GM12878 (cell line): ENCODE measurements around the gene LMNTD2. TPM values are rescaled to one million over a fixed set of nuclear protein-coding genes. Genes with fewer than 3 reads are reported as not detected.

Experiments
- ATAC-seq: fragments of 200-7000 bp; cut with Tn5 transposase; 3 replicates; pipeline ENCODE4 v1.9.1; 2020; ENCODE audit warnings: mild to moderate bottlenecking, moderate library complexity
- BruUV-seq: library from RNA; stranded (reverse); fragments of 400-500 nt; replicated peaks from 2 replicates; lab custom pipeline; 2021; lab: Mats Ljungman, UMichigan
- CTCF ChIA-PET: fragments of 300-600 bp; sonication (Branson Sonifier 250); formaldehyde crosslinking; extraction: SDS; loops from one replicate; lab custom pipeline; 2021; ENCODE audit warnings: inconsistent platforms; lab: Yijun Ruan, JAX
- POLR2A ChIA-PET: fragments of 350-600 bp; formaldehyde crosslinking; extraction: SDS; loops from one replicate; lab custom pipeline; 2021; ENCODE audit warnings: inconsistent platforms; lab: Charles Lee
- RAD21 ChIA-PET: fragments of 300-600 bp; sonication (Branson Sonifier 250); formaldehyde crosslinking; loops from one replicate; lab custom pipeline; 2023; ENCODE audit warnings: antibody characterized with exemption; ENCODE audit not compliant: unreplicated experiment; lab: Charles Lee
- SMC1A ChIA-PET: fragments of 300-600 bp; sonication (Branson Sonifier 250); formaldehyde crosslinking; loops from one replicate; lab custom pipeline; 2023; ENCODE audit not compliant: unreplicated experiment, uncharacterized antibody; lab: Charles Lee
- DNase-seq: peaks from one replicate; pipeline ENCODE4 v3.0.0-alpha.2; 2011; ENCODE audit warnings: low read depth, low spot score
- FAIRE-seq: peaks from 3 replicates; lab custom pipeline; 2011; peaks lifted over from hg19 to GRCh38; lab: Jason Lieb, UNC
- H2AFZ ChIP-seq: 2 replicates; pipeline ENCODE4 v1.6.0; 2011; ENCODE audit warnings: low read depth, low read length, control low read depth; ENCODE audit not compliant: control insufficient read depth
- H3K27ac ChIP-seq: 2 replicates; pipeline ENCODE4 v1.5.1; 2011; ENCODE audit warnings: control low read depth; ENCODE audit not compliant: control insufficient read depth, insufficient read depth
- H3K27me3 ChIP-seq, 2 experiments: replicated peaks in 1 of 2; 2 replicates each; pipeline versions ENCODE4 v1.6.0 to v1.6.1; 2011; ENCODE audit warnings: low read length in 1 of 2; ENCODE audit not compliant: control insufficient read depth in 2 of 2, insufficient read depth in 2 of 2
- H3K36me3 ChIP-seq, 2 experiments: 2 replicates each; pipeline ENCODE4 v1.5.1; 2011; ENCODE audit warnings: low read length in 1 of 2; ENCODE audit not compliant: control insufficient read depth in 2 of 2, insufficient read depth in 2 of 2
- H3K4me1 ChIP-seq: 2 replicates; pipeline ENCODE4 v1.6.1; 2011; ENCODE audit warnings: mild to moderate bottlenecking, low read length, moderate library complexity, mixed read lengths; ENCODE audit not compliant: control insufficient read depth, insufficient read depth
- H3K4me2 ChIP-seq: 2 replicates; pipeline ENCODE4 v1.6.0; 2011; ENCODE audit warnings: control low read depth; ENCODE audit not compliant: control insufficient read depth, insufficient read depth
- H3K4me3 ChIP-seq: fragments of 200-600 bp; sonication (generic); 2 replicates; pipeline ENCODE4 v1.5.1; 2016
- H3K79me2 ChIP-seq: 2 replicates; pipeline ENCODE4 v1.6.0; 2011; ENCODE audit warnings: low read length; ENCODE audit not compliant: control insufficient read depth, insufficient read depth
- H3K9ac ChIP-seq: 2 replicates; pipeline ENCODE4 v1.8.0; 2011; ENCODE audit warnings: low read length, control low read depth, mixed read lengths; ENCODE audit not compliant: control insufficient read depth, insufficient read depth
- H3K9me3 ChIP-seq: replicated peaks from 3 replicates; pipeline ENCODE4 v1.5.1; 2011; ENCODE audit warnings: mild to moderate bottlenecking, low read length; ENCODE audit not compliant: control insufficient read depth, insufficient read depth
- H4K20me1 ChIP-seq: 2 replicates; pipeline ENCODE4 v1.6.0; 2011; ENCODE audit not compliant: control insufficient read depth, insufficient read depth
- CHD1 ChIP-seq: IDR thresholded peaks from 2 replicates; pipeline ENCODE4 v1.6.1; 2012; ENCODE audit warnings: low read depth, low read length, improper control_type of control experiment
- DPF2 ChIP-seq: fragments of 450-650 bp; IDR thresholded peaks from 2 replicates; pipeline ENCODE4 v1.6.1; 2017; ENCODE audit warnings: mild to moderate bottlenecking
- E2F8 ChIP-seq: fragments of 450-650 bp; IDR thresholded peaks from 2 replicates; pipeline ENCODE4 v1.6.1; 2018; ENCODE audit warnings: mild to moderate bottlenecking, low read depth, moderate library complexity; ENCODE audit not compliant: partially characterized antibody
- HDGF ChIP-seq: fragments of 450-650 bp; IDR thresholded peaks from 2 replicates; pipeline ENCODE4 v1.6.1; 2016; ENCODE audit warnings: antibody characterized with exemption
- MTA2 ChIP-seq: fragments of 450-650 bp; IDR thresholded peaks from 2 replicates; pipeline ENCODE4 v1.6.1; 2016; ENCODE audit warnings: low read depth, mild to moderate bottlenecking, moderate library complexity
- NRF1 ChIP-seq: conservative IDR thresholded peaks from 2 replicates; pipeline ENCODE4 v1.6.1; 2011; ENCODE audit warnings: mild to moderate bottlenecking, low read depth, low read length, improper control_type of control experiment
- PAX8 ChIP-seq: fragments of 450-650 bp; IDR thresholded peaks from 2 replicates; pipeline ENCODE4 v1.6.1; 2017; ENCODE audit warnings: mild to moderate bottlenecking, moderate library complexity
- PML ChIP-seq: IDR thresholded peaks from 2 replicates; pipeline ENCODE4 v1.6.1; 2012; ENCODE audit warnings: low read length, inconsistent platforms
- POLR2A ChIP-seq: IDR thresholded peaks from 2 replicates; pipeline ENCODE4 v1.6.1; 2011; ENCODE audit warnings: low read depth, mild to moderate bottlenecking, low read length
- WRNIP1 ChIP-seq: IDR thresholded peaks from 2 replicates; pipeline ENCODE4 v1.6.1; 2011; ENCODE audit warnings: low read depth, low read length, improper control_type of control experiment, borderline replicate concordance
- YBX1 ChIP-seq: fragments of 450-650 bp; IDR thresholded peaks from 2 replicates; pipeline ENCODE4 v1.6.1; 2016; ENCODE audit warnings: antibody characterized with exemption
- ZBTB33 ChIP-seq: fragments of 450-650 bp; IDR thresholded peaks from 2 replicates; pipeline ENCODE4 v1.6.1; 2017; ENCODE audit warnings: mild to moderate bottlenecking
- whole genome bisulfite sequencing: methylation state at CpG from one replicate; pipeline ENCODE4 v1.1.6; 2016; ENCODE audit warnings: low lambda C conversion rate; ENCODE audit not compliant: insufficient replicate concordance, insufficient coverage; ENCODE audit errors: missing lambda C conversion rate; 5-methylcytosine and 5-hydroxymethylcytosine counted together
- in situ Hi-C: fragments of 300-500 bp; cut with MboI; formaldehyde crosslinking; loops from 9 replicates; pipeline ENCODE4 v1.14.3; 2018; ENCODE audit warnings: mixed read lengths
- intact Hi-C: fragments of 100-400 bp; cut with micrococcal nuclease; formaldehyde crosslinking; loops from one replicate; pipeline ENCODE4 v1.14.2; 2022; ENCODE audit not compliant: unreplicated experiment
- polyA plus RNA-seq, 11 experiments: library from polyadenylated mRNA; depleted of rRNA in 4 of 11; unstranded in 6 of 11; stranded (reverse) in 5 of 11; fragments of >200 nt; fragmentation: Nextera tagmentation in 4 of 11; fragmentation: Illumina TruSeq in 1 of 11; extraction: Ambion mirVana in 4 of 11; extraction: Trizol in 1 of 11; gene quantifications; 1 replicate in 1 of 11; 2 replicates in 10 of 11; pipeline versions ENCODE4 v1.2.1 to v1.2.3, GENCODE V29; 2011 to 2016; ENCODE audit warnings: inconsistent platforms in 2 of 11, missing spikeins in 2 of 11, low read depth in 1 of 11
- total RNA-seq, 4 experiments: library from RNA; depleted of rRNA in 3 of 4; stranded (reverse); fragments of >200 nt in 3 of 4; fragmentation: Illumina TruSeq in 1 of 4; extraction: Trizol in 1 of 4; gene quantifications; 2 replicates each; pipeline versions ENCODE4 v1.2.1 to v1.2.3, GENCODE V29; 2013 to 2021
- TF ChIP-seq, protein P1 (sequence below): fragments of 450-650 bp; IDR thresholded peaks from 2 replicates; pipeline ENCODE4 v1.6.1; 2017; ENCODE audit warnings: antibody characterized with exemption, mild to moderate bottlenecking, moderate library complexity

The LMNTD2 gene
- total and polyA plus RNA-seq, 10 of the 15 experiments (the other 5 are each of a cell fraction or from before 2014, with no cell fraction given), result 0.22 to 4.1 (median 1.3) TPM; not detected in 2

DNA sequence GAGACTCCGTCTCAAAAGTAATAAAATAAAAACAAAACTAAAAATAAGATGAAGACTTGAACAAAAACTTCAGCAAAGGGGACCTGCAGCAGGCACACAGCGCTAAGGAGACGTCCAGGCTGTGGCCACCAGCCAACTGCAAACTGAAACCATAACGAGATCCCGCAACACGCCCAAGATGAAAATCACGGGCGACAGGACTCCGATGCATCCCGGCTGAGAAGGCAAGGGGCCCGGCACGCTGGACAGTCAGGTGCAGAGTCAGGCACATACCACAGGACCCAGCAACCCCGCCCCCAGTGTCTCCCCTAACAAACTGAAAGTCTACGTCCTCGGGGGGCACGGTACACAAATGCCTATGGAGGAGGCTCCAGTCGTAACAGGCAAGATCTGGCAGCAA is 34.3 kb downstream of the LMNTD2 start (continued):
- no peak for TF ChIP-seq E2F8
- TF ChIP-seq YBX1, result no peak

GRCh38 chr11:521177-521688 is 39.3 kb downstream of the LMNTD2 start:
- SMC1A ChIA-PET, result interaction anchor here (1.1 kb wide), 1 partner anchor 271 kb away, joined by 3 read pairs; no protein-coding TSS in a partner anchor
- H3K4me2 ChIP-seq, result no peak overlapping the region
- H3K9ac ChIP-seq, result no peak overlapping the region
- no peaks in the 10 kb centered on the region for H3K27me3 ChIP-seq
- no TSS peak for BruUV-seq
- H4K20me1 ChIP-seq, result no peaks in the 10 kb centered on the region
- H3K79me2 ChIP-seq, result no peaks in the 10 kb centered on the region
- in situ Hi-C loops (no loop called here), intact Hi-C loops (no loop called here)
- H2AFZ ChIP-seq, result no peak overlapping the region
- no peaks in the 10 kb centered on the region for H3K9me3 ChIP-seq
- WGBS, result 79% methylated on average over 10 of the region's 10 CpGs
- DNase-seq, result no peak
- TF ChIP-seq, protein P1, sequence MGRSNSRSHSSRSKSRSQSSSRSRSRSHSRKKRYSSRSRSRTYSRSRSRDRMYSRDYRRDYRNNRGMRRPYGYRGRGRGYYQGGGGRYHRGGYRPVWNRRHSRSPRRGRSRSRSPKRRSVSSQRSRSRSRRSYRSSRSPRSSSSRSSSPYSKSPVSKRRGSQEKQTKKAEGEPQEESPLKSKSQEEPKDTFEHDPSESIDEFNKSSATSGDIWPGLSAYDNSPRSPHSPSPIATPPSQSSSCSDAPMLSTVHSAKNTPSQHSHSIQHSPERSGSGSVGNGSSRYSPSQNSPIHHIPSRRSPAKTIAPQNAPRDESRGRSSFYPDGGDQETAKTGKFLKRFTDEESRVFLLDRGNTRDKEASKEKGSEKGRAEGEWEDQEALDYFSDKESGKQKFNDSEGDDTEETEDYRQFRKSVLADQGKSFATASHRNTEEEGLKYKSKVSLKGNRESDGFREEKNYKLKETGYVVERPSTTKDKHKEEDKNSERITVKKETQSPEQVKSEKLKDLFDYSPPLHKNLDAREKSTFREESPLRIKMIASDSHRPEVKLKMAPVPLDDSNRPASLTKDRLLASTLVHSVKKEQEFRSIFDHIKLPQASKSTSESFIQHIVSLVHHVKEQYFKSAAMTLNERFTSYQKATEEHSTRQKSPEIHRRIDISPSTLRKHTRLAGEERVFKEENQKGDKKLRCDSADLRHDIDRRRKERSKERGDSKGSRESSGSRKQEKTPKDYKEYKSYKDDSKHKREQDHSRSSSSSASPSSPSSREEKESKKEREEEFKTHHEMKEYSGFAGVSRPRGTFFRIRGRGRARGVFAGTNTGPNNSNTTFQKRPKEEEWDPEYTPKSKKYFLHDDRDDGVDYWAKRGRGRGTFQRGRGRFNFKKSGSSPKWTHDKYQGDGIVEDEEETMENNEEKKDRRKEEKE, result no peak
- TF ChIP-seq PAX8 (no peak), WRNIP1 (no peak), ZBTB33 (no peak), HDGF (no peak), PML (no peak), MTA2 (no peak), POLR2A (no peak), DPF2 (no peak), NRF1 (no peak), CHD1 (no peak)
- H3K36me3 ChIP-seq, result no peaks in the 10 kb centered on the region
- FAIRE-seq, result no peak
- no peak overlapping the region for H3K27ac ChIP-seq
- H3K4me1 ChIP-seq, result peaks cover 3% of the 10 kb centered on the region; the same call in 1 of the 2 replicates
- POLR2A ChIA-PET, result no interaction called here
- H3K4me3 ChIP-seq, result no peak overlapping the region
- RAD21 ChIA-PET, result no interaction called here
- CTCF ChIA-PET, result no interaction called here
- ATAC-seq, result no peak
